Lower leg skin (tissue), 4 donors: ENCODE results near the gene RNF141. TPM values are rescaled to one million over a fixed set of nuclear protein-coding genes. Genes with fewer than 3 reads are reported as not detected.

ENCODE experiments used
- DNase-seq, 2 donors: peaks; one replicate each; pipeline ENCODE4 v3.0.0-alpha.2; 2019; ENCODE audit warnings: low spot score in 2 of 2
- H3K4me3 ChIP-seq: fragments of 200-600 bp; sonication (generic); 2 replicates; pipeline ENCODE4 v1.5.1; 2017; ENCODE audit warnings: mild to moderate bottlenecking, low read depth; ENCODE audit not compliant: poor library complexity, severe bottlenecking
- POLR2A ChIP-seq, 2 donors: fragments of 450-650 bp; IDR thresholded peaks; one replicate each; pipeline ENCODE4 v1.6.1; 2016 to 2017; ENCODE audit warnings: antibody characterized with exemption in 2 of 2, mild to moderate bottlenecking in 1 of 2, moderate library complexity in 1 of 2
- WGBS, 2 donors: methylation state at CpG; one replicate each; pipeline ENCODE4 v1.1.5; 2018; 5-methylcytosine and 5-hydroxymethylcytosine counted together
- intact Hi-C: fragments of 100-400 bp; cut with DNase I; formaldehyde crosslinking; loops from one replicate; pipeline ENCODE4 v1.15.0; 2023; ENCODE audit warnings: low total_unique reads
- total RNA-seq, 4 donors: library from RNA; depleted of rRNA; stranded (reverse); fragments of >200 nt; gene quantifications; one replicate each; pipeline ENCODE4 v1.1.0, GENCODE V29; 2016
- TF ChIP-seq, protein P1 (sequence below), 3 donors: fragments of 450-650 bp; IDR thresholded peaks; one replicate each; pipeline ENCODE4 v1.5.1; 2016; ENCODE audit warnings: antibody characterized with exemption in 3 of 3, mild to moderate bottlenecking in 3 of 3, moderate library complexity in 2 of 3

Gene RNF141
- total RNA-seq, 4 donors from 2014 or later: 70.6 to 74.9 (median 74.2) TPM

DNA sequence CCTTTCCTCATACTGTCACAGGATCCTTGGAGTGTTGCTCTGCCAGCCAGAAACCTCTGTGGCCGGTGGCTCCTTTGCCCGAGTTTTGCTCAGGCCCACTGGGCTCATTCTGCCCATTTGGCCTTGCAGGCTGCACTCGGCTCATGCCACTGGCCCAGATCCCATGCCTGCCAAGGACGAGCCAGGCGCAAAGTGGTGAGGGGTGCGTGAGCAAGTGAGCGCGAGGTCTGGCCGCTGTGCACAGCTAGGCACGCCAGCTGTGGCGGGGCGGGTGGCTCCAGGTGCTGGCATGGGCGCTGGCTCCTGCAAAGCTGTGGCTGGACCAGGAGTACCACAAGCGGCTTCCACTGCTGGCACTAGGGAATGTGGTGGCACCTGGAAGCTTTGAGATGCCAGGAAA, 2.8 kb upstream of the RNF141 start:
- DNase-seq: no peak
- H3K4me3 ChIP-seq: no peak overlapping the region
- intact Hi-C loops: no loop called here
- TF ChIP-seq POLR2A (IDR thresholded peaks at IDR 0.05): no peak
- TF ChIP-seq, protein P1, sequence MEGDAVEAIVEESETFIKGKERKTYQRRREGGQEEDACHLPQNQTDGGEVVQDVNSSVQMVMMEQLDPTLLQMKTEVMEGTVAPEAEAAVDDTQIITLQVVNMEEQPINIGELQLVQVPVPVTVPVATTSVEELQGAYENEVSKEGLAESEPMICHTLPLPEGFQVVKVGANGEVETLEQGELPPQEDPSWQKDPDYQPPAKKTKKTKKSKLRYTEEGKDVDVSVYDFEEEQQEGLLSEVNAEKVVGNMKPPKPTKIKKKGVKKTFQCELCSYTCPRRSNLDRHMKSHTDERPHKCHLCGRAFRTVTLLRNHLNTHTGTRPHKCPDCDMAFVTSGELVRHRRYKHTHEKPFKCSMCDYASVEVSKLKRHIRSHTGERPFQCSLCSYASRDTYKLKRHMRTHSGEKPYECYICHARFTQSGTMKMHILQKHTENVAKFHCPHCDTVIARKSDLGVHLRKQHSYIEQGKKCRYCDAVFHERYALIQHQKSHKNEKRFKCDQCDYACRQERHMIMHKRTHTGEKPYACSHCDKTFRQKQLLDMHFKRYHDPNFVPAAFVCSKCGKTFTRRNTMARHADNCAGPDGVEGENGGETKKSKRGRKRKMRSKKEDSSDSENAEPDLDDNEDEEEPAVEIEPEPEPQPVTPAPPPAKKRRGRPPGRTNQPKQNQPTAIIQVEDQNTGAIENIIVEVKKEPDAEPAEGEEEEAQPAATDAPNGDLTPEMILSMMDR (IDR thresholded peaks at IDR 0.05): no peak
- WGBS, 2 donors: 92 to 97% methylated on average over 14 of the region's 14 CpGs

DNA sequence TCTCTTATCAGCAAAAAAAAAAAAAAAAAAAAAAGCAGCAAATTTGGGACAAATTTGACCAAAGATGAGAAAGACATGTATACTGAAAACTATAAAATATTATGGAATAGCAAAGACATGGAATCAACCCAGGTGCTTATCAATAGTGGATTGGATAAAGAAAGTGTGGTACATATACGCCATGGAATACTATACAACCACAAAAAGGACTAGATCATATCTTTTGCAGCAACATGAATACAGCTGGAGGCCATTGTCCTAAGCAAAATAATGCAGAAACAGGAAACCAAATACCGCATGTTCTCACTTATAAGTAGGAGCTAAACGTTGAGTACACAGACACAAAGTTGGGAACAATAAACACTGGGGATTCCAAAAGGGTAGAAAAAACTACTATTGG, 1.8 kb upstream of the RNF141 start:
- 92% methylated on average over 3 of the region's 3 CpGs for WGBS, 2 donors
- no peak for DNase-seq
- TF ChIP-seq POLR2A (IDR thresholded peaks at IDR 0.05): no peak
- TF ChIP-seq, protein P1 (IDR thresholded peaks at IDR 0.05): no peak
- intact Hi-C loops: no loop called here
- no peak overlapping the region for H3K4me3 ChIP-seq

DNA sequence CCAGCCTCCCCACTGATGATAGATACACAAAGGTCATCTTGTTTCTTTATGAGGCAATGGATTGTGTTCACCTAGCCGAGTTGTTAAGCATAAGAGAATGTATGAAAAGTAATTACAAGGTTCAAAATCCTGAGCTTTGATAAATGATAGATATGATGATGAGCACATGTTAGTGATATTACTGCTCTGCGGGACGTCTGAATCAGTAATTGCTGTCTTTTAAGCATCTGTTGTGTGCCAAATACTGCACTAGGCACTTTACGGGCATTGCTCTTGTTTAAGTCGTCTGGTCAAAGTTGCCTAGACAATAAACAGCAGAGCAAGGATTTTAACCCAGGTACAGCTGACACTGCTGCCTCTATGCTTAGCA, 559 bp upstream of the RNF141 start:
- TF ChIP-seq POLR2A (IDR thresholded peaks at IDR 0.05): no peak
- TF ChIP-seq, protein P1 (IDR thresholded peaks at IDR 0.05): no peak
- H3K4me3 ChIP-seq: no peak overlapping the region
- intact Hi-C loops: no loop called here
- DNase-seq: no peak
- 21 to 24% methylated on average over 5 of the region's 5 CpGs for WGBS, 2 donors

DNA sequence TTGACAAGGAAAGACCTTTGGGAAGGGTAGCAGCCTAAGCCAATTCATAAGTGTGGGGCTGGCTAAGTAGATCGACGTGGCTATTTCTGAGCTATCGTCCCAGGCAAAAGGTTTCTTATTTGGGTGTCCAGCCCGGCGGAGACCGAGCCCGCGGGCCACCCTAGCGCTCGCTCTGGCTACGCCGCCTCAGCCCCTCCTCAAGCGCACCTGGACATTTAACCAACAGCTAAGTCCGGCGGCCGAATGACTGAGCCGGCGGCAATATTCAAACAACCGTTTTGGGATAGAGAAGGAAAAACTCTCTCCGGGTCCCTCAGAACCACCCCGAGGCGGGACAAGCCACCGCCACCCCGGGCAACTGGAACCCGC, 457 bp downstream of the RNF141 start:
- WGBS, 2 donors: 0% methylated on average over 25 of the region's 25 CpGs
- intact Hi-C loops: no loop called here
- no peak for TF ChIP-seq POLR2A (IDR thresholded peaks at IDR 0.05)
- TF ChIP-seq, protein P1 (IDR thresholded peaks at IDR 0.05): no peak
- DNase-seq: peak in 1 of 2 donors; percentile 90
- H3K4me3 ChIP-seq: peak overlapping the region; percentile 79

DNA sequence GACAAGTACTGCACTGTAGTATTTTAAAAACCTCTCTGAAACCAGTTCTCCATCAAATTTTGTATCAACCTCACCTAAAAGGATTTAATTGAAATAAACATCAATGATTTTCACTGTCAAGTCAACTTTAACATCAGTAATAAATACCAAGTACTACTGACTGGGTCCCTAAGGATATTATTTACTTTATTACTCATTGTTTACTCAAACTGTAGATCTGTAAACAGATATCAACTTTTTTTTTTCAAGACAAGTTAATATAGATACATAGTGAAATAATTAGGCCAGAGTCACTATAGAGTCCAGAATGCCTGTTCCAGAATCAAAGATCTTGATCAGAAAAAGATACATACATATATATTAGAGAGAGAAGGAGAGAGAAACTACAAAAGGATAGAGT, 1.6 kb downstream of the RNF141 start:
- H3K4me3 ChIP-seq: no peak overlapping the region

DNA sequence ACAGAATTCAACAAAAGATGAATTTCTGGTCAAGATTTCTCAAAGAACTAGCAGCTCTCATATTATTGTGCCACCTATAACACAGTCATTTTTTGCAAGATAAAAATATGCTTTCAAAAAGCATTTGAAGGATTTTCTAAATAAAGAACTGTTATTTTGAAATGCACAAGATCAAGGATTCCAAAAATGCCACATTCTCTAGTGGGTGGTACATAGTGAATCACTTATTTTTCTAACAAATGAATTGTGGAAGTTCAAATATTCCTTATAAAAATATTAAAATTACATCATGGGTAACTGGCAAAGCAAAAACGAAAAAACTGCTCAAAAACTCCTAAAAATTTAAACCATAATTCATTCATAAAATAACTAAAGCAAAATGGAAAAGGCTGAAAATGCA, 2.1 kb downstream of the RNF141 start:
- no peak overlapping the region for H3K4me3 ChIP-seq
- 44 to 46% methylated on average over 1 of the region's 1 CpG for WGBS, 2 donors
- intact Hi-C loops: no loop called here
- DNase-seq: no peak
- no peak for TF ChIP-seq POLR2A (IDR thresholded peaks at IDR 0.05)
- TF ChIP-seq, protein P1 (IDR thresholded peaks at IDR 0.05): no peak

More for the DNA sequence above, 1.6 kb downstream of the RNF141 start:
- intact Hi-C loops: no loop called here
- DNase-seq: no peak
- TF ChIP-seq, protein P1 (IDR thresholded peaks at IDR 0.05): no peak
- no peak for TF ChIP-seq POLR2A (IDR thresholded peaks at IDR 0.05)
